GM18520 (cell line): ENCODE results near the gene UFL1.
"Not testable (repeated sequence)": the region's sequence is repeated elsewhere in the genome, so short reads cannot be mapped to it uniquely, and the experiment has no call there.

ENCODE experiments used
- ATAC-seq: cut with Tn5 transposase; IDR thresholded peaks from one replicate; pipeline ENCODE4 v1.9.1; 2021; ENCODE audit not compliant: unreplicated experiment

UFL1 gene

GRCh38 chr6:96521644-96522464 is at the start of gene UFL1:
TSS of gene UFL1 (plus strand) at chr6:96521806. CDS start at chr6:96521874, 68 bp downstream.
- ATAC-seq: peak; percentile 98

GRCh38 chr6:96472291-96472690 is 49.3 kb upstream of the UFL1 start:
- not testable (repeated sequence) for ATAC-seq

GRCh38 chr6:96478695-96479094 is 42.9 kb upstream of the UFL1 start:
- no peak for ATAC-seq

- no peak for ATAC-seq
Measured at GRCh38 chr6:96491926-96492325, 29.7 kb upstream of the UFL1 start.

GRCh38 chr6:96499781-96500180 is 21.8 kb upstream of the UFL1 start:
- no peak for ATAC-seq

GRCh38 chr6:96502915-96503314 is 18.7 kb upstream of the UFL1 start:
- no peak for ATAC-seq

GRCh38 chr6:96505363-96505762 is 16.2 kb upstream of the UFL1 start:
- ATAC-seq: no peak

GRCh38 chr6:96509281-96509680 is 12.3 kb upstream of the UFL1 start:
- ATAC-seq: no peak

- ATAC-seq: no peak
Measured at GRCh38 chr6:96520171-96521115, 1.2 kb upstream of the UFL1 start.

GRCh38 chr6:96521306-96521643 is 331 bp upstream of the UFL1 start:
- no peak for ATAC-seq

- peak; percentile 16 for ATAC-seq
Measured at GRCh38 chr6:96522465-96523009, 931 bp downstream of the UFL1 start.

- ATAC-seq: no peak
Measured at GRCh38 chr6:96528193-96528592, 6.6 kb downstream of the UFL1 start.

GRCh38 chr6:96532399-96532798 is 10.8 kb downstream of the UFL1 start:
- no peak for ATAC-seq

GRCh38 chr6:96537726-96538125 is 16.1 kb downstream of the UFL1 start:
- ATAC-seq: no peak

GRCh38 chr6:96542702-96543101 is 21.1 kb downstream of the UFL1 start:
- no peak for ATAC-seq

GRCh38 chr6:96545882-96546281 is 24.3 kb downstream of the UFL1 start:
- ATAC-seq: no peak

- ATAC-seq: no peak
Measured at GRCh38 chr6:96547654-96548053, 26.0 kb downstream of the UFL1 start.

GRCh38 chr6:96554558-96554957 is 33.0 kb downstream of the UFL1 start:
- ATAC-seq: no peak

GRCh38 chr6:96559740-96560139 is 38.1 kb downstream of the UFL1 start:
- ATAC-seq: not testable (repeated sequence)

GRCh38 chr6:96562886-96563285 is 41.3 kb downstream of the UFL1 start, which contains the start of gene FHL5:
TSS of gene FHL5 (plus strand) at chr6:96563128. CDS start at chr6:96603614, 40,486 bp downstream.
- ATAC-seq: no peak

- ATAC-seq: peak; percentile 50
Measured at GRCh38 chr6:96563853-96564252, 42.2 kb downstream of the UFL1 start.

- ATAC-seq: no peak
Measured at GRCh38 chr6:96570053-96570452, 48.4 kb downstream of the UFL1 start.
